ENCODE results near the gene STEAP4. TPM values are rescaled to one million over a fixed set of nuclear protein-coding genes. Genes with fewer than 3 reads are reported as not detected.

Gene STEAP4
- total RNA-seq, 4 donors from 2014 or later: 1.1 to 7.6 (median 3.2) TPM

GRCh38 chr7:88338503-88338902, 31.8 kb upstream of the STEAP4 start:
- no peak for TF ChIP-seq CTCF (IDR thresholded peaks at IDR 0.05)
- no peak for TF ChIP-seq EP300 (IDR thresholded peaks at IDR 0.05; ENCODE audit: low read depth)
- TF ChIP-seq POLR2AphosphoS5 (IDR thresholded peaks at IDR 0.05): no peak
- Histone ChIP-seq H3K27me3 (no peaks in the 10 kb centered on the region), H3K4me1 (no peaks in the 10 kb centered on the region), H3K9me3 (no peaks in the 10 kb centered on the region), H3K27ac (no peak overlapping the region), H3K4me3 (no peak overlapping the region), H3K36me3 (no peaks in the 10 kb centered on the region)
- intact Hi-C loops (cut with DNase I; ENCODE audit: low total_unique reads): no loop called here
- 89 to 91% methylated on average over 4 to 6 of the region's 6 CpGs for WGBS, 2 donors (ENCODE audit: low coverage in 1 of 2)
- in situ Hi-C loops (cut with MboI; ENCODE audit: low pct_ligation_motif_present in 1 of 4, low pct_unique_long_range_greater_than_20kb in 1 of 4, low sequenced_read_pairs in 3 of 4): no loop called here
- DNase-seq: no peak

GRCh38 chr7:88337572-88337971, 30.9 kb upstream of the STEAP4 start:
- no peaks in the 10 kb centered on the region for H3K27me3 ChIP-seq
- no peak overlapping the region for H3K4me3 ChIP-seq
- in situ Hi-C loops (cut with MboI; ENCODE audit: low pct_ligation_motif_present in 1 of 4, low pct_unique_long_range_greater_than_20kb in 1 of 4, low sequenced_read_pairs in 3 of 4) (no loop called here), intact Hi-C loops (cut with DNase I; ENCODE audit: low total_unique reads) (no loop called here)
- no peaks in the 10 kb centered on the region for H3K9me3 ChIP-seq
- H3K36me3 ChIP-seq: no peaks in the 10 kb centered on the region
- H3K4me1 ChIP-seq: no peaks in the 10 kb centered on the region
- DNase-seq: no peak
- TF ChIP-seq POLR2AphosphoS5 (IDR thresholded peaks at IDR 0.05): no peak
- no peak overlapping the region for H3K27ac ChIP-seq

- no peaks in the 10 kb centered on the region for H3K27me3 ChIP-seq
- no peak for TF ChIP-seq POLR2AphosphoS5 (IDR thresholded peaks at IDR 0.05)
- TF ChIP-seq CTCF (IDR thresholded peaks at IDR 0.05): no peak
- no peak for TF ChIP-seq POLR2A (IDR thresholded peaks at IDR 0.05)
- TF ChIP-seq EP300 (IDR thresholded peaks at IDR 0.05; ENCODE audit: low read depth): no peak
- H3K27ac ChIP-seq: no peak overlapping the region
- no peaks in the 10 kb centered on the region for H3K36me3 ChIP-seq
- intact Hi-C loops (cut with DNase I; ENCODE audit: low total_unique reads) (no loop called here), in situ Hi-C loops (cut with MboI; ENCODE audit: low pct_ligation_motif_present in 1 of 4, low pct_unique_long_range_greater_than_20kb in 1 of 4, low sequenced_read_pairs in 3 of 4) (no loop called here)
- H3K4me3 ChIP-seq: no peak overlapping the region
- H3K4me1 ChIP-seq: no peaks in the 10 kb centered on the region
- H3K9me3 ChIP-seq: no peaks in the 10 kb centered on the region
- DNase-seq: no peak
Observed at GRCh38 chr7:88331322-88331721, 24.6 kb upstream of the STEAP4 start.

GRCh38 chr7:88329532-88330463, 23.1 kb upstream of the STEAP4 start:
- TF ChIP-seq CTCF (IDR thresholded peaks at IDR 0.05) (no peak), POLR2AphosphoS5 (IDR thresholded peaks at IDR 0.05) (no peak), POLR2A (IDR thresholded peaks at IDR 0.05) (no peak), EP300 (IDR thresholded peaks at IDR 0.05; ENCODE audit: low read depth) (no peak)
- H3K27me3 ChIP-seq: no peaks in the 10 kb centered on the region
- no peak overlapping the region for H3K4me3 ChIP-seq
- in situ Hi-C loops (cut with MboI; ENCODE audit: low pct_ligation_motif_present in 1 of 4, low pct_unique_long_range_greater_than_20kb in 1 of 4, low sequenced_read_pairs in 3 of 4) (no loop called here), intact Hi-C loops (cut with DNase I; ENCODE audit: low total_unique reads) (no loop called here)
- 64 to 65% methylated on average over 4 to 5 of the region's 10 CpGs for WGBS, 2 donors (ENCODE audit: low coverage in 1 of 2)
- H3K27ac ChIP-seq: no peak overlapping the region
- H3K4me1 ChIP-seq: no peaks in the 10 kb centered on the region
- no peaks in the 10 kb centered on the region for H3K36me3 ChIP-seq
- no peak for DNase-seq
- no peaks in the 10 kb centered on the region for H3K9me3 ChIP-seq

GRCh38 chr7:88328787-88329186, 22.1 kb upstream of the STEAP4 start:
- Histone ChIP-seq H3K27ac (no peak overlapping the region), H3K4me1 (no peaks in the 10 kb centered on the region), H3K4me3 (no peak overlapping the region), H3K9me3 (no peaks in the 10 kb centered on the region), H3K27me3 (no peaks in the 10 kb centered on the region), H3K36me3 (no peaks in the 10 kb centered on the region)
- no peak for TF ChIP-seq CTCF (IDR thresholded peaks at IDR 0.05)
- no peak for TF ChIP-seq EP300 (IDR thresholded peaks at IDR 0.05; ENCODE audit: low read depth)
- TF ChIP-seq POLR2AphosphoS5 (IDR thresholded peaks at IDR 0.05): no peak
- no peak for TF ChIP-seq POLR2A (IDR thresholded peaks at IDR 0.05)
- in situ Hi-C loops (cut with MboI; ENCODE audit: low pct_ligation_motif_present in 1 of 4, low pct_unique_long_range_greater_than_20kb in 1 of 4, low sequenced_read_pairs in 3 of 4) (no loop called here), intact Hi-C loops (cut with DNase I; ENCODE audit: low total_unique reads) (no loop called here)
- no peak for DNase-seq
